NCI-H1694 (cell line): ENCODE data around the gene OPA3.
"Not testable (repeated sequence)": the region's sequence is repeated elsewhere in the genome, so short reads cannot be mapped to it uniquely, and the experiment has no call there.

Source experiments
- DNase-seq: peaks from one replicate; lab custom pipeline; 2025; lab: John Stamatoyannopoulos, UW

The OPA3 gene

GRCh38 chr19:45522010-45522941, 62.3 kb downstream of the OPA3 start:
- DNase-seq, result no peak

DNA sequence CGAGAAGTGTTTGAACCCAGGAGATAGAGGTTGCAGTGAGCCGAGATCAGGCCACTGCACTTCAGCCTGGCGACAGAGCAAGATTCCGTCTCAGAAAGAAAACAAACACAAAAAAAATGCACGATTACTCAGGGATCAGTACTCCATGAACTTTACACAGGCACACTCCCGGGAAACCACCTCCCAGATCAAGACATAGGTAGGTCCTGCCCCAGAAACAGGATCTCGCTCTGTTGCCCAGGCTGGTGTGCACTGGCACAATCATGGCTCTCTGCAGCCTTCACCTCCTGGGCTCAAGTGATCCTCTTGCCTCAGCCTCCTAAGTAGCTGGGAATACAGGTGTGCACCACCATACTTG, 66.2 kb downstream of the OPA3 start:
- no peak for DNase-seq

- no peak for DNase-seq
Measured at GRCh38 chr19:45517641-45518468, 66.7 kb downstream of the OPA3 start.

DNA sequence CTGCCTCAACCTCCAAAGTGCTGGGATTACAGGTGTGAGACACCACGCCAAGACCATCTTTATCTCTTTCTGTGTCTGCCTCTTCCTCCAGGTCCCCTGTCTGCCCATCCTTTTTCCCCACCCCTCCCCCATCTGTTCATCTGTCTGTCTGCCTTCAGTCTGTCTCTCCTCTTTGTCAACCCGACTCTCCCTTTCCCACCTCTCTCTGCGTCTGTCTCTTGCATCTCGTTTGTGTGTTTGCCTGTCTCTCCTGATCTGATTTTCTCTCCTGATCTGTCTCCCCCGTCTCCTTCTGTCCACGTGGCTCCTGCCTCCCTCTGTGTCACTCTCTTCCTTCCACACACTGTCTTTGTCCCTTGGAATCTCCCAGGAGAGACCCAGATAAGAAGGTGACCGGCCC, 67.4 kb downstream of the OPA3 start:
- DNase-seq, result no peak

- DNase-seq, result no peak
Measured at GRCh38 chr19:45515807-45516401, 68.7 kb downstream of the OPA3 start.

DNA sequence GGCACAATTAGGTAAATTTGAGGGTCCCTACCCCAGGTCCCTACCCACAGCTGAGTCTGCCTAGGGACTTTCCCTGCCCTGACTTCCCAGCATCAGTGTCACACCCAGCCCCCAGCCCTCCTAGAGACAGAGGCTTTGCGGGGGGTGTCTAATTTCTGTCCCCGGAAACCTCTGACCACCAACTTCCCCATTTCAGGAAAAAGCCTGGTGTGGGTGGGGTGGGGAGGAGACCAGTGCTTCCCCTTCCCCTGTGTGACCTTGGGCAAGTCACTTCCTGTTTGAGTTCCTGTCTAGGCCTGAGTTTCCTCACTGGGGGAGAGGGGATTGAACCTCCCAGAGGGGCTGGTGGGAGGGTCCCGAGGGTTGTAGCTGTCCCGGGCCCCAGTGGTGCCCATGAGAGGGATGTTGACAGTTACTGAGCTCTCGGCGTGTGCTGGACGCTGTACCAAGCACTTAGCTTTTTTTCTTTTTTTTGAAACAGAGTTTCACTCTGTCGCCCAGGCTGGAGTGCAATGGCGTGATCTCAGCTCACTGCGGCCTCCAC, 69.4 kb downstream of the OPA3 start:
- no peak for DNase-seq

GRCh38 chr19:45514376-45515051, 70.1 kb downstream of the OPA3 start:
- no peak for DNase-seq

GRCh38 chr19:45512881-45513483, 71.6 kb downstream of the OPA3 start:
- DNase-seq, result no peak

DNA sequence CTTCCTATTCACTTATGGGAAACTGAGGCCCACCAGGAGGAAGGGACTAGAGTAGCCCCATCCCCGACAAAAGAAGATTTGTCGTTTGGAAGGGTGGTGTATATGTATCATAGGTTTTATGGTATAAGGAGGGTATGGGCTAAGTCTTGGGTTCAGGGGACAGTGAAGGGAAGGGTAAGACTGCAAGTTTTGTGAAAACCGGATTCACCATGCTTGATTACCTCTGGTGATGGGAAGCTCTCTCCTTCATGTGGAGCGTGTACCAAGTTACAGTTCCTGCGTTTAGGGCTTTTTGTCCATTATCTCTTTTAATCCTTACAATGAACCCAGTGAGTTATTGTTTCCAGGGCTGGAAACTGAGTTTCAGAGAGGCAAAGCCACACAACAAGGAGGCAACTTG, 73.5 kb downstream of the OPA3 start:
- no peak for DNase-seq

DNA sequence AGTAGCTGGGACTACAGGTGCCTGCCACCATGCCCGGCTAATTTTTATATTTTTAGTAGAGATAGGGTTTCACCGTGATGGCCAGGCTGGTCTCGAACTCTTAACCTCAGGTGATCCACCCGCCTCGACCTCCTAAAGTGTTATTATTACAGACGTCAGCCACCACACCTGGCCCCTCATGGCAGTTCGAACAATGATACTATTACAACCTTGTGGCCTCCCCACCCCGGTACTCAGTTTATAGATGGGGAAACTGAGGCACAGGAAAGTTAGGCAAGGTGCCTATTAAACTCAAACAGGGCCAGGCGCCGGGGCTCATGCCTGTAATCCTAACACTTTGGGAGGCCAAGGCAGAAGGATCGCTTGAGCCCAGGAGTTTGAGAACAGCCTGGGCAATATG, 74.2 kb downstream of the OPA3 start:
- not testable (repeated sequence) for DNase-seq

DNA sequence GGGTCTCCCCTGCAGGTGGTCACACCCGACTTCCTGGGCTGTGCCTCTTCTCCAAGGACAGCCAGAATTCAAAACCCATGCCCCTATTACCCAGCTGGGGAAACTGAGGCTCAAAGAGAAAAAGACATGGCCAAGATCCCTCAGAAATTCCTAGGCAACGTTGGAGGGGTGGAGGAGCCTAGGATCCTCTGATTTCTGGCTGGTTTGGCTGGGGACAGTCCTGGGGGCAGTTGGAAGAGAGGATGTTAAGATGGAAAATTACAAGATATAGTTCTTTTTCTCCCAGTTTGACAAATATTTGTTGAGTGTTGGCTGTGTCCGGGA, 74.9 kb downstream of the OPA3 start:
- DNase-seq, result no peak

DNA sequence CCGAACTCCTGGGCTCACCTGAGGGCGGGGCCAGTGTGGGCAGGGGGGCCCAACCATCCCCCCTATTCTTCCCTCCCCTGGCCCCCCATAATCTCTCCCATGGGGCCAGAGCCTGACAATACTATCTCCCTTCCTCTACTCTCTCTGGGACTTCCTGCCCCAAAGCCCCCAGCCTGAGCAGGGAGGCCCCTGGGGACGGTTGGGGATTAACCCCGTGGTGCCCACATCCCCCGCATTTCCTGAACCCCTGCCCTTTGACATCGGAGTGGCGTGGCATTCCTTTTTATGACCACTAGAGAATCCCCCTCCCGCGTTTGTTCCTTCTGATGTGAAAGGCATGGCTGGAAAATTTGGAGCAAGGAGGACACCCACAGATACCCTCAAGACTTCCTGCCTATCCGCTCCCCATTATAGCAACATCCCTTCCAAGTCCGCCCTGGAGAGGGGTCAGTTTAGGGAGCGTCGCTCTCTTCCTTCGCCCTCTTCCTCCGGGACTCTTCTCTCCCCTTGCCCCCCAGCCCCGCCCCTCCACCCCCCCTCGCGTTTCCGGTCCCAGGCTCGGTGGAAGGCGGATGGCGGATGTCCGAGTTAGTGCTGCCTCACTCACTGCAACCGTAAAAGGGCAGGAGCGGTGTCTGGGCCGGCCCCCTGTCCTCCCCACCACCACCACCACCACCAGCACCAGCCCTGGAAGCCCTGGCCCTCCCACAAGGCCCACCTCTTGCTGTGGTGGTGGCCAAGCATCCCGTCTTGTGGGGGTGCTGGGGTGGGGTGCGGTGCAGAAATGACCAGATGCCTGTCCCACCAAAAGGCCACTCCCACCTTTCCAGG, 75.5 kb downstream of the OPA3 start:
- DNase-seq, result no peak

DNA sequence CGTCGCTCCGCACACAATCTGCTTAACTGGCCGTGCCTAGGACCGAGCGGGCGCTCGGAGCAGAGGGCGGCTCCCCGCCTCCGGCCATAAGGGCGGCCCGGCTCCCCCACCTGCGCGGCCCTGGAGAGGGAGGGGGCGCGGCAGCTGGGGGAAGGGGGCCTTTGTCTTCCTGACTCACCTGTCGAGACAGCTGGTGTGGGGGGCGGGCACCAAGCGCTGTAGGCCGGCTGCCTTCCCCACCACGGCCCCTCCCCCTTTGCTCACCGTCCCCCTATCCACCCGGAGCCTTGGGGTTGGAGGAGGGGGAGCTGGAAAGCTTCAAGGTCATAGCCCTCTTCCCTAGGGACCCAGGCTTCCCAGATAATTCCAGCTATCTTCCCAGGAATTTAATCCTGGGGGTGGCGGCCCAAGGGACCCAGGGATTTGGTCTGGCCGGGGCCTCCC, 76.2 kb downstream of the OPA3 start:
- no peak for DNase-seq

DNA sequence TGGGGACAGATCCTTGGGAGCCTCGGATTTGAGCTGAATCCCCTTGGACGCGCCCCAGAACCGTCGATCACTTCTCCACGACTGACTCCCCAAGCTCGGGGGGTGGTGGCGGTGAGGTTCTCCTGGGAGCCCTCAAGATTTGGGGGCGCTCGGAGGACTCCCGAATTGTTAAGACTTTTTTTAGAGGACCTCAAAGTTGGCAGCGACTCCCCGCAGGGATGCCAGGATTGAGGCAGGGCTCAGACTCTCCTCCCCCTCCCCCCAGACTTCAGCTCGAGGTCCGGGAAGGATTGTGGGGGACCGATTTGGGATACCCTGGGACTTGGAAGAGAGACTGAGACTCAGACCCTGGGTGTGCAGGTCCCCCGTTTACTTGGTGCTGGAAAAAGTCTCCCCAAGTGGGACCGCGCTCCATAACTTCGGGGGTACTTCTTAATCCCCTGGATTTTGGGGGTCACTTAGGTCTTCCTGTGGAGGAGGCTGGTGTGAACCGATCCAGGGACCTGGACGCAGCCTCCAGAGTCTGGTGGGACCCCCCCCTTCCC, 76.7 kb downstream of the OPA3 start:
- DNase-seq, result no peak

DNA sequence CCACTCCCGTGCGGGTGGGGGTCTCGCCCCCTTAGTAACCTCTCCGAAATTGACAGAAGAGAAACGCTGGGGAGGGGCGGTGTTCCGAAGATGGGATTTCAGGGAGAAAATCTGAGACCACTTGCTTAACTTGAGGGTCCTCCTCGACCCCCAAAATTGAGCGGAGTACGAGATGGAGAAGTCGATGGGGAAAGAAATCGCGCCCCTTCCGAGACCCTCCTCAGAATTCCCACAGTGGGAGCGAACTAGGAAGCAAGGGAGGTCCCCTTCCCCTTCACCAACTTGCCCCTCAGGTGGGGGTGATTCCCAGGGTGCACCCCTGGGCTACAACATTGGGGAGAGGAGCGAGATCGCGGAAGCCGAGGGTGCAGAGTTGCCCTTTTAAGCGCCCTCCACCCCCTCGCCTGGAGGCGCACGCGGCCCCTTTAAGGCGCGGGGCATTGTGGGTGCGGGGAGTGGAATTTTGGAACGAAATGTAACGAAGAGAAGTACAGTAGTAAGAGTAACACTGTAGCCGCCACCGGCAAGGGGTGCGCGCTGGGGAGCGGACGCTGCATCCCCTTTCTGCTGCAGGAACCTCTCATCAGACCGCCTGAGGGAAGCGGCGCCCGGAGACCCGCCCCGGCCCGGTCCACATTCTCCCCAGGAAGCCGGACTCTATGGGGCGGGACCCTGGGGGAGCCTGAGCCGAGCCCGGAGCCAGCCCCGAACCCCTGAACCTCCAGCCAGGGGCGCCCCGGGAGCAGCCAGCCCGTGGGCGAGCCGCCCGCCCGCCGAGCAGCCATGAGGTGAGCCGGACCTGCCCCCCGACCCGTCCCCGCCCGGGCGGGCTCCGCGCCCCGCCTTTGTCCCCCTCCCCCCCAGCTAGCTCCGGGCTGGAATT, 77.4 kb downstream of the OPA3 start, which contains the start of gene VASP:
VASP (plus strand) TSS at position 491 of the 883 bp plus-strand sequence; CDS start at position 784, 293 bp downstream.
- DNase-seq, result peak; percentile 65

GRCh38 chr19:45506246-45506988, 78.2 kb downstream of the OPA3 start:
- peak; percentile 80 for DNase-seq

- no peak for DNase-seq
Measured at GRCh38 chr19:45505996-45506245, 78.7 kb downstream of the OPA3 start.

DNA sequence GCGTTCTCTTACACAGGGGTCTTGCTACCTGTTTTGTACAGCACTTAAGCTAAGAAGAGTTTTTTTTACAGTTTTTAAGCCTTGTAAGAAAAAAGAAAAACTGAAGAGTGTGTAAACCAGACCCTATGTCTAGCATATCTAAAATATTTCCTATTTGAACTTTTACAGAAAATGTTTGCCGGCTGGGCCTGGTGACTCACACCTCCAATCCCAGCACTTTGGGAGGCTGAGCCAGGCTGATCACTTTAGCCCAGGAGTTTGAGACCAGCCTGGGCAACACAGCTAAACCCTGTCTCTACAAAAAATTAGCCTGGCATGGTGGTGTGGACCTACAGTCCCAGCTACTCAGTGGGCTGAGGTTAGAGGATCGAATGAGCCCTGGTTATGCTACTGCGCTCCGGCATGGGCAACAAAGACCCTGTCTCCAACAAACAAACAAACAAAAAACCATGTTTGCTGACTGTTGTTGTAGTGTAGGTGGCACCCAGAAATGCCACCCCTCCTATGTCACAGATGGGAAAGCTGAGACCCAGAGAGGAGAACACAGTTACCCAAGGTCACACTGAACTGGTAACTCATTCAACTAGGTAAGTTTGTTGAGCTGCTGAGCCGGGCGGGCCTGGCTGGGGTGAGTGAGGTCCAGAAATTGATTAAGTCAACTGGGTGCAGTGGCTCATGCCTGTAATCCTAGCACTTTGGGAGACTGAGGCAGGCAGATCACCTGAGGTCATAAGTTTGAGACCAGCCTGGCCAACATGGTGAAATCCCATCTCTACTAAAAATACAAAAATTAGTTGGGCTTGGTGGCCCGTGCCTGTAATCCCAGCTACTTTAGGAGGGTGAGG, 79.2 kb downstream of the OPA3 start:
- no peak for DNase-seq
